DOHH2 (cell line): ENCODE results near the gene TLR2.
"Not testable (repeated sequence)": the region's sequence is repeated elsewhere in the genome, so short reads cannot be mapped to it uniquely, and the experiment has no call there.

Source experiments
- H3F3A ChIP-seq: fragments of 200-600 bp; sonication (generic), shearing (Covaris generic); 2 replicates; pipeline ENCODE4 v1.6.0; 2016; ENCODE audit warnings: antibody characterized with exemption, mild to moderate bottlenecking; ENCODE audit not compliant: control insufficient read depth, insufficient read depth
- H3K27ac ChIP-seq: fragments of 200-600 bp; sonication (generic); 2 replicates; pipeline ENCODE4 v1.5.1; 2014; ENCODE audit warnings: low read depth, mild to moderate bottlenecking, low read length, moderate library complexity
- H3K27me3 ChIP-seq: fragments of 200-600 bp; sonication (generic); 2 replicates; pipeline ENCODE4 v1.6.1; 2014; ENCODE audit warnings: mild to moderate bottlenecking, low read length, mixed read lengths; ENCODE audit not compliant: control insufficient read depth
- H3K36me3 ChIP-seq: fragments of 200-600 bp; sonication (generic); 2 replicates; pipeline ENCODE4 v1.6.1; 2014; ENCODE audit warnings: mild to moderate bottlenecking, low read length, moderate library complexity, mixed read lengths; ENCODE audit not compliant: control insufficient read depth
- H3K4me1 ChIP-seq: fragments of 200-600 bp; sonication (generic); 2 replicates; pipeline ENCODE4 v1.6.1; 2014; ENCODE audit warnings: mild to moderate bottlenecking, low read length, mixed read lengths; ENCODE audit not compliant: control insufficient read depth
- H3K4me2 ChIP-seq: fragments of 200-600 bp; sonication (generic); 2 replicates; pipeline ENCODE4 v1.6.0; 2014; ENCODE audit warnings: mild to moderate bottlenecking, low read length, moderate library complexity
- H3K4me3 ChIP-seq: fragments of 200-600 bp; sonication (generic); 2 replicates; pipeline ENCODE4 v1.5.1; 2014; ENCODE audit warnings: mild to moderate bottlenecking, low read length, mixed read lengths
- H3K79me2 ChIP-seq: fragments of 200-600 bp; sonication (generic); 2 replicates; pipeline ENCODE4 v1.6.1; 2014; ENCODE audit warnings: mild to moderate bottlenecking, low read length, mixed read lengths; ENCODE audit not compliant: control insufficient read depth
- H3K9me2 ChIP-seq: fragments of 200-600 bp; sonication (generic); replicated peaks from 2 replicates; pipeline ENCODE4 v1.6.1; 2014; ENCODE audit warnings: mild to moderate bottlenecking, low read length, mixed read lengths; ENCODE audit not compliant: control insufficient read depth
- H3K9me3 ChIP-seq: fragments of 200-600 bp; sonication (generic); 2 replicates; pipeline ENCODE4 v1.6.1; 2014; ENCODE audit warnings: antibody characterized with exemption, low read length, mixed read lengths; ENCODE audit not compliant: control insufficient read depth, insufficient read depth
- H4K20me1 ChIP-seq: fragments of 200-600 bp; sonication (generic); 2 replicates; pipeline ENCODE4 v1.6.0; 2014; ENCODE audit warnings: low read depth, mild to moderate bottlenecking, antibody characterized with exemption, low read length, moderate library complexity; ENCODE audit not compliant: control insufficient read depth, insufficient read depth
- CTCF ChIP-seq: fragments of 200-600 bp; sonication (generic); IDR thresholded peaks from one replicate; pipeline ENCODE4 v1.5.1; 2014; ENCODE audit warnings: antibody characterized with exemption, mild to moderate bottlenecking, low read depth, low read length; ENCODE audit not compliant: poor library complexity, severe bottlenecking
- EZH2phosphoT487 ChIP-seq: fragments of 200-600 bp; sonication (generic); IDR thresholded peaks from 2 replicates; pipeline ENCODE4 v1.6.1; 2017; ENCODE audit warnings: borderline replicate concordance, mild to moderate bottlenecking, antibody characterized with exemption, low read length, moderate library complexity, mixed read lengths

Gene TLR2

GRCh38 chr4:153663667-153664066 lies 20.4 kb upstream of the TLR2 start:
- H3K4me2 ChIP-seq: no peak overlapping the region
- peaks cover 5% of the 10 kb centered on the region; the same call in 1 of the 2 replicates for H3K9me3 ChIP-seq
- H3K4me1 ChIP-seq: no peaks in the 10 kb centered on the region
- H3F3A ChIP-seq: no peaks in the 10 kb centered on the region
- H3K79me2 ChIP-seq: no peaks in the 10 kb centered on the region
- no peaks in the 10 kb centered on the region; the same call in 1 of the 2 replicates for H3K9me2 ChIP-seq
- H3K27me3 ChIP-seq: peaks cover 3% of the 10 kb centered on the region; the same call in 1 of the 2 replicates
- H4K20me1 ChIP-seq: no peaks in the 10 kb centered on the region
- TF ChIP-seq CTCF (no peak), EZH2phosphoT487 (no peak)
- no peak overlapping the region for H3K27ac ChIP-seq
- H3K36me3 ChIP-seq: no peaks in the 10 kb centered on the region
- no peak overlapping the region for H3K4me3 ChIP-seq

- not testable (repeated sequence) for H3K9me2 ChIP-seq, H3K4me3 ChIP-seq, H3K27me3 ChIP-seq, H3K4me1 ChIP-seq, H3F3A ChIP-seq, H3K9me3 ChIP-seq, H3K4me2 ChIP-seq, H3K79me2 ChIP-seq, H4K20me1 ChIP-seq, H3K27ac ChIP-seq, H3K36me3 ChIP-seq
These were observed 17.6 kb upstream of the TLR2 start for GRCh38 chr4:153666505-153666904.

- Histone ChIP-seq H3K9me2 (no peaks in the 10 kb centered on the region), H3K79me2 (no peaks in the 10 kb centered on the region)
- TF ChIP-seq CTCF: no peak
- TF ChIP-seq EZH2phosphoT487: no peak
These were observed 15.4 kb upstream of the TLR2 start for GRCh38 chr4:153668647-153669046.

GRCh38 chr4:153669838-153670237 lies 14.2 kb upstream of the TLR2 start:
- H3K27ac ChIP-seq: no peak overlapping the region
- H4K20me1 ChIP-seq: no peaks in the 10 kb centered on the region
- H3K9me2 ChIP-seq: no peaks in the 10 kb centered on the region; the same call in 1 of the 2 replicates
- H3K4me2 ChIP-seq: no peak overlapping the region
- TF ChIP-seq EZH2phosphoT487 (no peak), CTCF (no peak)
- no peaks in the 10 kb centered on the region for H3K9me3 ChIP-seq
- H3K36me3 ChIP-seq: no peaks in the 10 kb centered on the region
- H3K27me3 ChIP-seq: peaks cover 3% of the 10 kb centered on the region
- no peak overlapping the region for H3K4me3 ChIP-seq
- H3F3A ChIP-seq: no peaks in the 10 kb centered on the region
- H3K79me2 ChIP-seq: no peaks in the 10 kb centered on the region
- H3K4me1 ChIP-seq: no peaks in the 10 kb centered on the region

More at GRCh38 chr4:153668647-153669046, 15.4 kb upstream of the TLR2 start:
- Histone ChIP-seq H3K4me2 (no peak overlapping the region), H3K27ac (no peak overlapping the region), H3K9me3 (no peaks in the 10 kb centered on the region), H3K4me3 (no peak overlapping the region), H3F3A (no peaks in the 10 kb centered on the region), H3K4me1 (no peaks in the 10 kb centered on the region), H4K20me1 (no peaks in the 10 kb centered on the region), H3K27me3 (peaks cover 3% of the 10 kb centered on the region), H3K36me3 (no peaks in the 10 kb centered on the region)
